Choroid plexus epithelial cell (primary cell): ENCODE data around the gene HRG.

Experiments
- DNase-seq: peaks from one replicate; pipeline ENCODE4 v3.0.0-alpha.2; 2010; ENCODE audit warnings: low read depth
- H3K4me3 ChIP-seq: 2 replicates; pipeline ENCODE4 v1.5.1; 2011; ENCODE audit warnings: low read depth, mild to moderate bottlenecking, control low read depth, low read length, moderate library complexity
- TF ChIP-seq, protein P1 (sequence below): conservative IDR thresholded peaks from 2 replicates; pipeline ENCODE4 v1.5.1; 2011; ENCODE audit warnings: low read depth, mild to moderate bottlenecking, control low read depth, inconsistent platforms, low read length, moderate library complexity

HRG gene

DNA sequence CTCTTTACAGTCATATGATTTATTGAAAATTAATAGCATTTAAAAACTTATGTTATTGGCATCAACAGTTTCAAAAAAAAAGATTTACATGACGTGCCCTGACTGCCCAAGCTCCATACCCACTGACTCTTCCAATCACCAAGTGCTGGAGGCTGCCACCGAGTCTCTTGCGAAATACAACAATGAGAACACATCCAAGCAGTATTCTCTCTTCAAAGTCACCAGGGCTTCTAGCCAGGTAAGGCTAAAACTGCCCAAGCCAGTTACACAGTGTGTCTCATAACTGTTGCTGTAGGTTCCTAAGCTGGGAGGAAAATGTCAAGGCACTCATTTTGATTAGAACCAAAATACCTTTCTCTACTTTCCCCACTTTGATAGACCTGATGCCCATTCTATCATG, 21.1 kb upstream of the HRG start:
- no peak for DNase-seq
- TF ChIP-seq, protein P1, sequence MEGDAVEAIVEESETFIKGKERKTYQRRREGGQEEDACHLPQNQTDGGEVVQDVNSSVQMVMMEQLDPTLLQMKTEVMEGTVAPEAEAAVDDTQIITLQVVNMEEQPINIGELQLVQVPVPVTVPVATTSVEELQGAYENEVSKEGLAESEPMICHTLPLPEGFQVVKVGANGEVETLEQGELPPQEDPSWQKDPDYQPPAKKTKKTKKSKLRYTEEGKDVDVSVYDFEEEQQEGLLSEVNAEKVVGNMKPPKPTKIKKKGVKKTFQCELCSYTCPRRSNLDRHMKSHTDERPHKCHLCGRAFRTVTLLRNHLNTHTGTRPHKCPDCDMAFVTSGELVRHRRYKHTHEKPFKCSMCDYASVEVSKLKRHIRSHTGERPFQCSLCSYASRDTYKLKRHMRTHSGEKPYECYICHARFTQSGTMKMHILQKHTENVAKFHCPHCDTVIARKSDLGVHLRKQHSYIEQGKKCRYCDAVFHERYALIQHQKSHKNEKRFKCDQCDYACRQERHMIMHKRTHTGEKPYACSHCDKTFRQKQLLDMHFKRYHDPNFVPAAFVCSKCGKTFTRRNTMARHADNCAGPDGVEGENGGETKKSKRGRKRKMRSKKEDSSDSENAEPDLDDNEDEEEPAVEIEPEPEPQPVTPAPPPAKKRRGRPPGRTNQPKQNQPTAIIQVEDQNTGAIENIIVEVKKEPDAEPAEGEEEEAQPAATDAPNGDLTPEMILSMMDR: no peak
- H3K4me3 ChIP-seq: no peak overlapping the region

DNA sequence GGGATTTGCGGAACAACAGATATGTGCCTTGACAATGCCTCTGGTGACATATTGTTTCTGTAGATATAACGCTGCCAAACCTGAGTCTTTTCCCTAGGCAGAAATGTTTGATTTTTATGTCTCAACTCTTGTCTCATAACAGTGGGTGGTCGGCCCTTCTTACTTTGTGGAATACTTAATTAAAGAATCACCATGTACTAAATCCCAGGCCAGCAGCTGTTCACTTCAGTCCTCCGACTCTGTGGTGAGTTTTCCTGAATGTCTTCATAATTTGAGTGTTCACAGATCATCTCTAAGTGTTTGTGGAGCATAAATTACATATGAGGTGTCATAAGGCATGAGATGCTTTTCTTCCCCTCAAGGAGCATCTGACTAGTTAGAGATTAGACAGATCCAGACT, 19.7 kb upstream of the HRG start:
- TF ChIP-seq, protein P1: no peak
- DNase-seq: no peak
- no peak overlapping the region for H3K4me3 ChIP-seq

DNA sequence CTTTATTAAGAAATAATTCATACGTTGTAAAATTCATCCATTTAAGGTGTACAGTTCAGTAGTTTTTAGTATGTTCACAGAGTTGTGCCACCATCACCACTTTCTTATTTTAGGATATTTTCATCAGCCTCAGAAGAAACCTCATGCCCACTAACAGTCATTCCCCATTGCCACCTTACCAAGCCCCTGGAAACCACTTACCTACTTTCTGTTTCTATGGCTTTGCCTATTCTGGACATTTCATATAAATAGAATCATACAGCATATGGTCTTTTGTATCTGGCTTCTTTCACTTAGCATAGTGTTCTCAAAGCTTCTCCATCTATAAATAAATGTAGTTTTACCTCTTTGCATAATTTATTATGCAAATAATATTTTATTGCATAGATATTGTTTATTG, 19.0 kb upstream of the HRG start:
- no peak overlapping the region for H3K4me3 ChIP-seq
- no peak for DNase-seq
- TF ChIP-seq, protein P1: no peak

DNA sequence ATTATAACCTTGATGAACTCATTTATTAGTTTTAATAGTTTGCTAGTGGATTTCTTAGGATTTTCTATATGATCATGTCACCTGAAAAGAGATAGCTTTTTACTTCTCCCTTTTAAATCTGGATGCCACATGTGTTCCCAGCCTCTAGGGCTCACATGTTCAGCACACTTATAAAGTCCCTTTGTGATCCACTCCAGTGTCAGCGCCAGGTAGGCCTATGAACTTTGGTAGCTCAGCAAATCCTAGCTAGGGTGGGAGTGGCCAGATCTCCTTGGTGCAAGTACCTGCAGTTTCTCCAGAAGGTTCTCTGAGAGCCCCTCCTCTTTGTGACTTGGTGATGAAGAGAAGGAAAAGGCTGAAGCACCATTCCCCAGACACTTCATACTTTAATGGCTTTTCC, 17.0 kb upstream of the HRG start:
- no peak for DNase-seq
- TF ChIP-seq, protein P1: no peak
- no peak overlapping the region for H3K4me3 ChIP-seq

DNA sequence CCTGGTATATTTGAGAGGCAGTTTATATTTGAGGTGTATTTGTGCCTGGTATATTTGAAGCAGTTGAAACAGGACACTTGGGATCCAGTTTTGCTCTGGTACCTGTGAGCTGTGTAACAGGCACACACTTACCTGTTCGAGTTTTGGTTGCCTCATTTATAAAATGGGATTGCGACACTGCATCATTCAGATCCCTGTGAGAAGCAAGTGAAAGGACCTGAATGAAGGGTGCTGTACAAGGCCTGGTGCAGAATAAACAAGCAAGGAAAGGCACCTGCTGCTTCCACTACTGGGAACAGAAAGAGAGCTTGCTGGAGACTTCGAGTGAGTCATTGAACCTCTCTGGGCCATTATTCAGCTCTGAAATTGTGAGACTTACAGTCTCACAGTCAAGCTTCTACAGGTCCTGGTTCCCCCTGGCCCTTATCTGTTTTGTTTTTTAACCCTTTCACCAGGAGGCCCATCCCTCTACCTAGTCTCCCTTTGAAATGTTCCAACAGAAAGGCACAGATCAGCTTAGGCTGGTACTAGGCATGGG, 14.1 kb upstream of the HRG start:
- TF ChIP-seq, protein P1: no peak
- no peak for DNase-seq
- no peak overlapping the region for H3K4me3 ChIP-seq

DNA sequence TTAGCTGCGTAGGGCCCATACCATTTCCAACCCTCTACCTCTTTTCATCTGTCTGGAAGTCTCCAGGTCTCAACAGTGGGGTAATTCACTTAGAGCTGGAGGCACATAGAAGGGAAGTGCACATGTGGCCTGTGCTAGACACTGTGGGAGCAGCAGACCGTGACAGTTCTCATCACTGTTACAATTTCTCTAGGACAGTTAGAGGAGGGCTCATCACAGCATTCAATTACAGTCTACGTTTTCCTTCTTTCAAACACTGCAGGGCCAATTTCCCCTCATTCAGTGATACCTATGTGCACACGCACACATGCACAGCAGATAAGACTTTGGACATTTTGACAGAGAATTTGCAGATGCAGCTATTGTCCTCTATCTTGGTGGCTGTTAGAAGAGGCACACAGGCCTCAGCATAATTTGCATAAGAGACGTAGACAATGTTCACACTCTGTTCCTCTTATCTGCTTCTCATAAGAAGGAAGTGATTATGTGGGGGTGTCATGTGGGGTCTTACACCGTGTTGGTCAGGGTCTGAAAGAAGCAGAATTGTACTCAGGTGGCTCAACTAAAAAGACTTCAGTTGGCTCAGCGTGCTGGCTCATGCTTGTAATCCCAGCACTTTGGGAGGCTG, 12.6 kb upstream of the HRG start:
- TF ChIP-seq, protein P1: no peak
- H3K4me3 ChIP-seq: no peak overlapping the region
- no peak for DNase-seq

DNA sequence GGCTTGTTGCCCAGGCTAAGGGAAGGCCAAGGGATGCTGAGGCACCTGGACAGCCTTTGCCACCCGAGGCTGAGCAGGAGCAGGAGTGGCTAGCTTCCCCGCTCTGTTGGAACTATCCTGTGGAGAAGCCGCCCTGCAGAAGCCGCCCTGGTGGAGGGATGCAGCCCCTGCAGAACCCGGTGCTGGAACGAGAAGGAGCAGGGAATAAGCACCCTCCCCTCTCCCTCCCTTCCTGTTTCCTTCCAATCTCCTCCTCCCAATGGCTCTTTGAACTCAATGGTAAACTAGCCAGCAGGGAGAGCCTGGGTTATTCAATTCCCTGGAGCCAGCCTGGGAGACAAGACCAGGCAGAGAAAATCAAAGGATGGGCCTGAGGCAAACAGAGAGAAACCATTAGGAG, 11.8 kb upstream of the HRG start:
- no peak overlapping the region for H3K4me3 ChIP-seq
- DNase-seq: no peak
- TF ChIP-seq, protein P1: peak; percentile 21
